ENCODE measurements around the gene SLC39A7.
"Not testable (repeated sequence)": the region's sequence is repeated elsewhere in the genome, so short reads cannot be mapped to it uniquely, and the experiment has no call there.

The SLC39A7 gene

GRCh38 chr6:33213989-33214335 lies 13.3 kb downstream of the SLC39A7 start:
- DNase-seq (ENCODE audit: extremely low read depth, low read depth): no peak
- no peak for TF ChIP-seq CTCF (IDR thresholded peaks at IDR 0.05; ENCODE audit: low read depth, low read length)

GRCh38 chr6:33215271-33216116 lies 14.8 kb downstream of the SLC39A7 start:
- no peak for TF ChIP-seq CTCF (IDR thresholded peaks at IDR 0.05; ENCODE audit: low read depth, low read length)
- DNase-seq (ENCODE audit: extremely low read depth, low read depth): no peak

GRCh38 chr6:33216117-33216649 lies 15.5 kb downstream of the SLC39A7 start:
- DNase-seq (ENCODE audit: extremely low read depth, low read depth): no peak
- no peak for TF ChIP-seq CTCF (IDR thresholded peaks at IDR 0.05; ENCODE audit: low read depth, low read length)

GRCh38 chr6:33217246-33217645 lies 16.6 kb downstream of the SLC39A7 start:
- no peak for DNase-seq (ENCODE audit: extremely low read depth, low read depth)
- no peak for TF ChIP-seq CTCF (IDR thresholded peaks at IDR 0.05; ENCODE audit: low read depth, low read length)

- no peak for TF ChIP-seq CTCF (IDR thresholded peaks at IDR 0.05; ENCODE audit: low read depth, low read length)
- no peak for DNase-seq (ENCODE audit: extremely low read depth, low read depth)
Observed at GRCh38 chr6:33217681-33218080, 17.0 kb downstream of the SLC39A7 start.

GRCh38 chr6:33226503-33227120 lies 25.9 kb downstream of the SLC39A7 start:
- DNase-seq (ENCODE audit: extremely low read depth, low read depth): not testable (repeated sequence)

GRCh38 chr6:33235221-33235634 lies 34.6 kb downstream of the SLC39A7 start:
- no peak for TF ChIP-seq CTCF (IDR thresholded peaks at IDR 0.05; ENCODE audit: low read depth, low read length)
- no peak for DNase-seq (ENCODE audit: extremely low read depth, low read depth)
